Endothelial cell of umbilical vein (primary cell): ENCODE measurements around the gene DLX3. TPM values are rescaled to one million over a fixed set of nuclear protein-coding genes. Genes with fewer than 3 reads are reported as not detected.

Experiments used
- BruUV-seq: library from RNA; stranded (reverse); fragments of 400-500 nt; replicated peaks from 2 replicates; lab custom pipeline; 2021; lab: Mats Ljungman, UMichigan
- CTCF ChIA-PET: fragments of 300-600, 350-600 bp; sonication (Branson Sonifier 250); formaldehyde crosslinking; loops from one replicate; lab custom pipeline; 2021; ENCODE audit warnings: antibody characterized with exemption, inconsistent platforms; lab: Charles Lee
- POLR2A ChIA-PET: fragments of 300-600, 350-600 bp; sonication (Branson Sonifier 250); formaldehyde crosslinking; loops from one replicate; lab custom pipeline; 2021; ENCODE audit warnings: antibody characterized with exemption, inconsistent platforms; lab: Charles Lee
- DNase-seq: peaks from one replicate; pipeline ENCODE4 v3.0.0-alpha.2; 2011; ENCODE audit warnings: low read depth, low spot score
- FAIRE-seq: peaks from 2 replicates; lab custom pipeline; 2011; peaks lifted over from hg19 to GRCh38; lab: Jason Lieb, UNC
- H2AFZ ChIP-seq: 2 replicates; pipeline ENCODE4 v1.6.0; 2012; ENCODE audit warnings: low read depth, low read length, control low read depth, inconsistent platforms
- H3K27ac ChIP-seq: 2 replicates; pipeline ENCODE4 v1.5.1; 2011; ENCODE audit warnings: low read depth, mild to moderate bottlenecking, control low read depth, low read length, moderate library complexity; ENCODE audit not compliant: insufficient read depth
- H3K27me3 ChIP-seq, 2 experiments: 2 replicates each; pipeline versions ENCODE4 v1.6.0 to v1.6.1; 2011; ENCODE audit warnings: low read length in 2 of 2, mixed read lengths in 1 of 2; ENCODE audit not compliant: control insufficient read depth in 2 of 2, insufficient read depth in 2 of 2
- H3K36me3 ChIP-seq, 2 experiments: 2 replicates in 1 of 2; 3 replicates in 1 of 2; pipeline ENCODE4 v1.5.1; 2011; ENCODE audit warnings: low read length in 2 of 2, mild to moderate bottlenecking in 1 of 2, moderate library complexity in 1 of 2; ENCODE audit not compliant: control insufficient read depth in 2 of 2, insufficient read depth in 2 of 2; ENCODE audit errors: extremely low read depth in 1 of 2
- H3K4me1 ChIP-seq: 3 replicates; pipeline ENCODE4 v1.5.1; 2011; ENCODE audit warnings: mild to moderate bottlenecking, low read length; ENCODE audit not compliant: control insufficient read depth, insufficient read depth; ENCODE audit errors: extremely low read depth
- H3K4me2 ChIP-seq: 2 replicates; pipeline ENCODE4 v1.6.1; 2011; ENCODE audit warnings: low read length, control low read depth, mixed read lengths; ENCODE audit not compliant: insufficient read depth
- H3K4me3 ChIP-seq, 3 experiments: fragments of 200-600 bp in 1 of 3; sonication (generic), shearing (Covaris generic) in 1 of 3; replicated peaks in 1 of 3; 2 replicates each; pipeline ENCODE4 v1.5.1; 2011 to 2016; ENCODE audit warnings: control low read depth in 3 of 3, low read length in 3 of 3, mild to moderate bottlenecking in 2 of 3, inconsistent platforms in 1 of 3, low read depth in 1 of 3, moderate library complexity in 1 of 3; ENCODE audit not compliant: insufficient read depth in 1 of 3
- H3K79me2 ChIP-seq: 2 replicates; pipeline ENCODE4 v1.6.0; 2012; ENCODE audit warnings: low read length, inconsistent platforms; ENCODE audit not compliant: control insufficient read depth, insufficient read depth
- H3K9ac ChIP-seq: replicated peaks from 2 replicates; pipeline ENCODE3; 2011; ENCODE audit warnings: low read length, control low read depth; ENCODE audit not compliant: insufficient read depth; ENCODE audit errors: extremely low read depth
- H3K9me1 ChIP-seq: replicated peaks from 3 replicates; pipeline ENCODE4 v1.6.0; 2011; ENCODE audit warnings: mild to moderate bottlenecking, low read length; ENCODE audit not compliant: control insufficient read depth, insufficient read depth; ENCODE audit errors: extremely low read depth
- H3K9me3 ChIP-seq: replicated peaks from 2 replicates; pipeline ENCODE4 v1.5.1; 2012; ENCODE audit warnings: low read length, inconsistent platforms; ENCODE audit not compliant: control insufficient read depth, insufficient read depth
- H4K20me1 ChIP-seq: replicated peaks from 2 replicates; pipeline ENCODE3; 2011; ENCODE audit warnings: mild to moderate bottlenecking, low read length; ENCODE audit not compliant: control insufficient read depth, insufficient read depth; ENCODE audit errors: extremely low read depth
- EZH2 ChIP-seq: IDR thresholded peaks from 2 replicates; pipeline ENCODE4 v1.6.1; 2012; ENCODE audit warnings: borderline replicate concordance, low read depth, mild to moderate bottlenecking, moderate library complexity, low read length, inconsistent platforms; ENCODE audit not compliant: severe bottlenecking
- FOS ChIP-seq: IDR thresholded peaks from 2 replicates; pipeline ENCODE4 v1.6.1; 2011; ENCODE audit warnings: mild to moderate bottlenecking, low read length, moderate library complexity, borderline replicate concordance; ENCODE audit not compliant: insufficient read depth
- GATA2 ChIP-seq: IDR thresholded peaks from 2 replicates; pipeline ENCODE4 v1.7.0; 2011; ENCODE audit warnings: low read depth, mild to moderate bottlenecking, moderate library complexity, mixed read lengths, low read length; ENCODE audit not compliant: insufficient read length, insufficient read depth
- JUN ChIP-seq: IDR thresholded peaks from 2 replicates; pipeline ENCODE4 v1.6.1; 2011; ENCODE audit warnings: borderline replicate concordance, low read depth; ENCODE audit not compliant: insufficient read length, insufficient read depth
- MAX ChIP-seq: IDR thresholded peaks from 2 replicates; pipeline ENCODE4 v1.6.1; 2011; ENCODE audit not compliant: insufficient read depth, insufficient read length
- MYC ChIP-seq: IDR thresholded peaks from one replicate; pipeline ENCODE4 v1.6.1; 2011; ENCODE audit warnings: mild to moderate bottlenecking, low read depth, low read length
- POLR2A ChIP-seq: IDR thresholded peaks from 2 replicates; pipeline ENCODE4 v1.6.1; 2012; ENCODE audit warnings: low read depth, mild to moderate bottlenecking, control low read depth, low read length
- POLR2AphosphoS5 ChIP-seq: IDR thresholded peaks from 2 replicates; pipeline ENCODE4 v1.6.1; 2012; ENCODE audit warnings: low read depth, mild to moderate bottlenecking, control low read depth, low read length, moderate library complexity; ENCODE audit not compliant: insufficient read depth
- dilution Hi-C: fragments of 300-500 bp; cut with MboI; formaldehyde crosslinking; loops from one replicate; pipeline ENCODE4 v1.15.0; 2019; ENCODE audit warnings: low sequenced_read_pairs; ENCODE audit not compliant: extremely low pct_ligation_motif_present
- intact Hi-C: fragments of 100-400 bp; cut with micrococcal nuclease; formaldehyde crosslinking; loops from one replicate; pipeline ENCODE4 v1.10.0; 2022
- polyA plus RNA-seq, 4 experiments: library from polyadenylated mRNA; depleted of rRNA in 3 of 4; stranded (reverse) in 3 of 4; unstranded in 1 of 4; fragments of >200 nt; gene quantifications; 2 replicates each; pipeline versions ENCODE4 v1.2.1 to v1.2.3, GENCODE V29; 2011 to 2012; ENCODE audit warnings: missing spikeins in 1 of 4
- total RNA-seq: library from RNA; stranded (reverse); gene quantifications from 2 replicates; pipeline ENCODE4 v1.2.3, GENCODE V29; 2021
- TF ChIP-seq, protein P1 (sequence below), 2 donors: IDR thresholded peaks; 1 replicate in 1 of 2; 2 replicates in 1 of 2; pipeline ENCODE4 v1.5.1; 2011; ENCODE audit warnings: low read length in 2 of 2, mild to moderate bottlenecking in 2 of 2, moderate library complexity in 2 of 2, control low read depth in 1 of 2, inconsistent platforms in 1 of 2, low read depth in 1 of 2; ENCODE audit not compliant: insufficient read depth in 1 of 2; ENCODE audit errors: extremely low read depth in 1 of 2

Gene DLX3
- total and polyA plus RNA-seq, 2 donors (not counting 3 experiments of a cell fraction or from before 2014, with no cell fraction given), result not detected

DNA sequence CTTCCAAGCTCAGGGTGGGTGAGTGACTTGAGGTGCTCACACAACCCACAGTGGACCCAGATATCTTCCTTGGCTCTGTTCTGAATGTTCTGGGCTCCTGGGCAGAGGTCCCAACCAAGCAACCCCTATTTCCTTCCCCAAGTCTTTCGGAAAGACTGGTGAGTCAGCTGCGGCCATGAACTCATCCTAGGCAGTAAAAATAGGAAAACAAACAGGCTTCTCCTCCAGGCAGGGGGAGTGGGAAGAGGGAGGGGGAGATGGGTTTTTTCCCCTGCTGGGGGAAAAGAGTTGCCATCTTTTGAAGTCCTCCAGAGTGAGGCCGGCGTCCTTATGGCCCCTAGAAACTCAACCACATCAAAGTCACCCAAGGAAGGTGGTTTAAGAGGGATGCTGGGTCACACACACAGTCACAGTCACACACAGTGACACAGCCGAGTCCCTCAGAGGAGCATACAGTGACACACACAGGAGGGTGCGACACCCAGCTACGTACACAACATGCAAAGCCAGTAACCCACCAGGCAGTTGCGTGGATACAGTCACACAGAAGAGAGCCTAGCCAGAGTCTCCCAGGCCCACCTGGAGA, 42.0 kb downstream of the DLX3 start:
- ChIA-PET CTCF (interaction anchor here (0.6 to 4.0 kb wide), 27 partner anchors 10 to 395 kb away, joined by 3 to 91 read pairs (median 5); partner anchors contain the start of gene DLX3), POLR2A (no interaction called here)
- H3K9me1 ChIP-seq, result no peaks in the 10 kb centered on the region
- no peak overlapping the region for H3K4me3 ChIP-seq
- dilution Hi-C loops (no loop called here), intact Hi-C loops (loop anchor here (1.0 to 5.0 kb wide), 4 partner anchors 9 to 91 kb away; no protein-coding TSS in a partner anchor)
- peaks cover 19% of the 10 kb centered on the region for H3K4me1 ChIP-seq
- no TSS peak for BruUV-seq
- no peak overlapping the region for H3K27ac ChIP-seq
- TF ChIP-seq, protein P1, sequence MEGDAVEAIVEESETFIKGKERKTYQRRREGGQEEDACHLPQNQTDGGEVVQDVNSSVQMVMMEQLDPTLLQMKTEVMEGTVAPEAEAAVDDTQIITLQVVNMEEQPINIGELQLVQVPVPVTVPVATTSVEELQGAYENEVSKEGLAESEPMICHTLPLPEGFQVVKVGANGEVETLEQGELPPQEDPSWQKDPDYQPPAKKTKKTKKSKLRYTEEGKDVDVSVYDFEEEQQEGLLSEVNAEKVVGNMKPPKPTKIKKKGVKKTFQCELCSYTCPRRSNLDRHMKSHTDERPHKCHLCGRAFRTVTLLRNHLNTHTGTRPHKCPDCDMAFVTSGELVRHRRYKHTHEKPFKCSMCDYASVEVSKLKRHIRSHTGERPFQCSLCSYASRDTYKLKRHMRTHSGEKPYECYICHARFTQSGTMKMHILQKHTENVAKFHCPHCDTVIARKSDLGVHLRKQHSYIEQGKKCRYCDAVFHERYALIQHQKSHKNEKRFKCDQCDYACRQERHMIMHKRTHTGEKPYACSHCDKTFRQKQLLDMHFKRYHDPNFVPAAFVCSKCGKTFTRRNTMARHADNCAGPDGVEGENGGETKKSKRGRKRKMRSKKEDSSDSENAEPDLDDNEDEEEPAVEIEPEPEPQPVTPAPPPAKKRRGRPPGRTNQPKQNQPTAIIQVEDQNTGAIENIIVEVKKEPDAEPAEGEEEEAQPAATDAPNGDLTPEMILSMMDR (IDR thresholded peaks at IDR 0.05; ENCODE audit: extremely low read depth in 1 of 2, insufficient read depth in 1 of 2, low read depth in 1 of 2, low read length in 2 of 2), result no peak
- no peak for TF ChIP-seq MYC
- TF ChIP-seq JUN, result peak; percentile 48
- TF ChIP-seq MAX, result no peak
- TF ChIP-seq POLR2A, result no peak
- no peak for TF ChIP-seq GATA2
- peak; percentile 88 for TF ChIP-seq FOS
- TF ChIP-seq EZH2, result no peak
- peak; percentile 45 for TF ChIP-seq POLR2AphosphoS5
- H3K9ac ChIP-seq, result no peak overlapping the region
- H3K36me3 ChIP-seq, result no peaks in the 10 kb centered on the region
- H3K4me2 ChIP-seq, result peak overlapping the region; percentile 43
- peaks cover 2 to 8% of the 10 kb centered on the region in 2 experiments for H3K27me3 ChIP-seq
- peak; percentile 99 for FAIRE-seq
- H4K20me1 ChIP-seq, result no peaks in the 10 kb centered on the region
- no peaks in the 10 kb centered on the region for H3K79me2 ChIP-seq
- peak overlapping the region; percentile 72 for H2AFZ ChIP-seq
- peak; percentile 87 for DNase-seq
- no peaks in the 10 kb centered on the region for H3K9me3 ChIP-seq
